HS-27A (cell line): ENCODE data around the gene ACSS1.

ENCODE experiments used
- DNase-seq: peaks from one replicate; pipeline ENCODE4 v3.0.0-alpha.2; 2012; ENCODE audit warnings: low read depth, missing footprints

Gene ACSS1

GRCh38 chr20:25046181-25046641 lies 11.7 kb downstream of the ACSS1 start:
- no peak for DNase-seq

DNA sequence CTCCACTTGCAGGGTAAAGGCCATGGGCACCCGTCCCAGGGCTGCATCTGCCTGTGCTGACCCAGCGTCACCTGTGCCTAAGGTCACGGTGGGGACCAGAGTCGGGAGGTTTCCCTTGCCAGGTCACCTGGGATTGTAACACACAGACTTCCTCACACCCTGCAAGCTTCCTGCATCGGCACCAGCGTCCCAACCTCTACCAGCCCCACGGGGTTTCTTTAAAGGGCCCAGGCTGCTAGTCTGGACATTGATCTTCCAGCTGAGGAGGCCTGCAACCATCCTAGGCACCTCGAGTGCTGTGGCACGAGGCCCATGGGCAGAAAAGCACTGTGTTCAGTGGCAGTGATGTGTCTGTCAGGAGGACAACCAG lies 12.6 kb downstream of the ACSS1 start:
- no peak for DNase-seq

- no peak for DNase-seq
Measured at GRCh38 chr20:25044660-25045342, 13.1 kb downstream of the ACSS1 start.

- DNase-seq = no peak
Measured at GRCh38 chr20:25044261-25044560, 13.7 kb downstream of the ACSS1 start.

GRCh38 chr20:25043499-25044260 lies 14.3 kb downstream of the ACSS1 start:
- DNase-seq = no peak

DNA sequence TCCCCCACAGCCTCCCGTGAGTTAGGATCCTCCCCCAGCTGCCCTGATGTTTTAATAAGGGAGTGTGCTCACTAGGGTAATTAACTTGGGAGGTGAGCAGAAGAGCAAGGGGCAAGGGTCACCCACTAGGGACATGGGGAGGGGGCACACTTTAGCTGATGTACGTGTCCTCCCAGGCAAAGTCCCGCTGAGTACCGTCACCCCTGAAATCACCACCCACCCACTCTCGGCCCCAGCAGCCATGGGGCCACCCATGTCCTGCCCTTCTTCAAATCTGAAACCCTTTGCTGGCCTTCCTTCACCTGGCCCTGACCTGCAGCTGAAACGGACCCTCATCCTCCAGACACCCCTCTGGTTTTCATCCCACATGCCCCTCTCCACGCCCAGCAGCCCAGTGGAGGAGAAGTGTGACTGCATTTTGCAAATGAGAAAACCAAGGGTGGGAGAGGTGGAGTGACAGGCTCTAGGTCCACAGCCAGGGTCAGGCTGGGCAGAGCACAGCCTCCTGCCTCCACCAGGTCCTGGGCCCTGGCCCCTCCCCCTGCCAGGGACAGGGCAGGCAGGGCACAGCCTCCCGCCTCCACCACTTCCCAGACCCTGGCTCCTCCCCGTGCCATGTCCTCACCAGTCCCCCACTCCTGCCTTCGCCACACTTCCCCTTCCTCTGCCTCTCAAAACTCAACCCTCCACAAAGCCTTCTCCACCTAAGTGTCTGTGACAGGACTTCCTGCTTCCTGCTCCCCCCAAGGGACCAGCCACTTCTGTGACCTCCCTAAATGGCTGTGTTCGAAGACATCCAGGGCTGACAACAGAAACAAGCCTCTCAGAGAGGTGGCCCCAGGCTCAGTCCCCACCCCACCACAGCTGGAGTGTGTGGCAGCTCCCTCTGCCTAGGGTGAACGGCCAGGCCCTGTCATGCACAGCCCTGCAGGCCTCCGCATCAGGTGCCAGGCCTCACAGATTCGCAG lies 15.1 kb downstream of the ACSS1 start:
- DNase-seq = no peak

GRCh38 chr20:25041813-25042530 lies 16.0 kb downstream of the ACSS1 start:
- no peak for DNase-seq

DNA sequence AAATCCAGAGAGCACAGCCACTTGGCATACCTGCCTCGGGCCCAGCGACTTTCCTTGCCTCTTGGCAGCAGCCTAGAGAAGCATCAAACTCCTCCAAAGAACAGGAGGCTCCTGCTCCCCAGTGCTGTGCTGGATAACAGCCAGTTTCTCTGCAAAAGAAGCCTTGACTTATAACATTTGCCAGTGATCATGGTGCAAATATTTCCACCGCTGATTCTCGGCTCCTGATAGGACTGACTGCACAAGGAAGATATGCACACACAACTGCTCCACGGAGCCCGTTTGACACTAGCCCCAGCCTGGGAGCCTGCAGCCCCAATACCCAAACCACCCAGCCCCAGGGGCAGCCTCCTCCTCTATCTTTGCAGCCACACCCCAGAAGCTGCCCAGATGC lies 17.5 kb downstream of the ACSS1 start:
- no peak for DNase-seq

DNA sequence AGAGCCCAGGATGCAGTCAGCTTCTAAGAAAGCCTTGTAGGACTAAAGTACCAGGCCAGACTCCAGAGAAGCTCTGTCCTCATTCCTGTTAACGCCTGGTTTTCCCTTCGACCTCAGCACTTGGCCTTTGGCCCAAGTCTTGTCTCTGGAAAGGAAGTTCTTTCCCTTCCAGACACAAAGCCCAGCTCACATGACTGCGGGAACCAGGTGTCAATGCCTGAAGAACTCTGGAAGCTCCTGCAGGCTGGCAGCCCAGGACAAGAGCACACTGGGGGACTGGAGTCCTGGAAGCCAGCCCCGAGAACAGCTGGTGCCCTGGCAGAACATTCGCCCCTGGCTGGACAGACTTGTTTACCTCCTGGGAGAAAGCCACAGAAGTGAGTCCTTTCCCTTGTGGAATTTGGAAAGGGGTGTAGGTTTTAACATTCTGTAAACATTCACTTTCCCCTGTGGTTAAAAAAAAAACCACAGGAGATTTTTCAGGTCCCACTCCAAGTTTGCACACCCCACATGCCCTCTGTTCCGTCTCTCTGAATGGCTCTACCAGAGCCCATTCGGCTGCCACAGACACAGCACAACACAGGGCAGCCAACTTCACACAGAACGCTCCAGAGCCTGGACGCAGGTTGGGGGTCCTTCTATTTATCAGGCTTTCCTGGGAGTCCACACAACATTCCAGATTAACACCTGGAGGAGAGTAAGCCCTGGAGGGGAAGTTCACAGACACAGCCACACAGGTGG lies 18.1 kb downstream of the ACSS1 start:
- no peak for DNase-seq

- DNase-seq = no peak
Measured at GRCh38 chr20:25038591-25039015, 19.3 kb downstream of the ACSS1 start.

DNA sequence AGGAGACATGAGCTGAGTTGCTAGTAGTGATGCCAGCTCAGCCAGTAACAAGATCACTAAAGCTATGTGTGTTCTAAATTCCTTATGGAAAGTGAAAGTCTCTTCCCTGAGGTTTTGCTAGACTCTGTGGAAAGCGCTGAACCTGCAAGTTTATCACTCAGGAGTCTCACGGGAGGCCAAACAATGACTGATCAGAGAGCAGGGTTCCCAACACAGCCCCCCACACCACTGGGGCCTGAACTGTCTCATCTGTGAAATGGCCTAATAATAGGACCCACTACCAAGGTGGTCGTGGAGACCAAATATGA lies 19.9 kb downstream of the ACSS1 start:
- DNase-seq = no peak

DNA sequence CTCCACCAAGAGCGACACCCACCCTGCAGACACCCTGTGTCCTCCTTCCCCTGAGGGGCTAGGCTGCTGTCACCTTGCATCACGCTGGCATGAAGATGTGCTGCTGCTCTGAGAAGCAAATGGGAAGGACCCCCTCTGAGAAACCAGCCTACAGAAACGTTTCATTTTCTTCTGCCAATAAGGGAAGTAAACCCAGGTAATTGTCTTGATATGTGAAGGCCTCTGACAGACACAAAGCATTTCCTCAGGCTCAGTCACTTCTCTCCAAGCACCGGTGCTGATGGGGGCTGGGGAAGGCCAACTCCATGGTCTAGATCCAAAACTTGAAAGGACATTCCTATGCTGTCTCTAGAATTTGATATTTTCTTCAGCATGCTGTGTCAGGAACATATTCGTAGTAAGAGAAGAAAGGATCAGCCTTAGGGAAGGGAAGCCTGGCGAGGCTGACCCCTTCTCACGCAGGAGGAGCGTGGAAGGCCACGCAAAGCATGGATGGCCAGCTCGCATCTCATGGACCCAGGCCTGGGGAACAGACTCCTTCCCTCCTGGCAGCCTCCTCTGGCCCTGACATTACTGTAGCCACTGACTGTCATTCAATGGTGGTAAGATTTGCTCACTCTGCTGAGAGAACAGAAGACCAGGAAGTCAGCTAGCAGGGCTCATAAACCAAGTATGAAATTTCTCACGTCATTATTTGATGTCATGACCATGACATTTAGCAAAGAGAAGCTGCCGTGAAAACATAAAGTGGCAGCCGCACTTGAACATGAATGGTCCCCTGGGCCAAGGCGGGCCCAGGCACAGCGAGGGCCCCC lies 20.4 kb downstream of the ACSS1 start:
- no peak for DNase-seq

DNA sequence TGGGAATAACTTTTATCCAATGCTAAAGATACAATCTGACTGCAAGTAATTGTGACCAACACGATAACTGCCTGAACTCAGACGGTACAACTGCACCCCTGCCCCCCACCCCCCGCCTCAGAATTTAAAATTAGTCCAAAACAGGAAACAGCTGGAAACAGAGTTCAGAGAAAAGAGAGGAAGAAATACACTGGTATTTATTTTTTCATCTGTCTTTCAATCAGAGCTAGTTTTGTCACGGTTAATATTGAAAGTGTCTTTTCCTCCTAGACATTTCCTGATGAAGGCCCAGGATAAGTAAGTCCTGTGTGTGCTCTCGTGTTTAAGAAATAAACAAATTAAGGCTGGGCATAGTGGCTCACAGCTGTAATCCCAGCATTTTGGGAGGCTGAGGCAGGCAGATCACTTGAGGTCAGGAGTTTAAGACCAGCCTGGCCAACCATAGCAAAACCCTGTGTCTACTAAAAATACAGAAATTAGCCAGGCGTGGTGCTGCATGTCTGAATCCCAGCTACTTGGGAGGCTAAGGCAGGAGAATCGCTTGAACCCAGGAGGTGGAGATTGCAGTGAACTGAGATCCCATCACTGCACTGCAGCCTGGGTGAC lies 21.5 kb downstream of the ACSS1 start:
- no peak for DNase-seq

GRCh38 chr20:25035921-25036320 lies 22.0 kb downstream of the ACSS1 start:
- DNase-seq = no peak

DNA sequence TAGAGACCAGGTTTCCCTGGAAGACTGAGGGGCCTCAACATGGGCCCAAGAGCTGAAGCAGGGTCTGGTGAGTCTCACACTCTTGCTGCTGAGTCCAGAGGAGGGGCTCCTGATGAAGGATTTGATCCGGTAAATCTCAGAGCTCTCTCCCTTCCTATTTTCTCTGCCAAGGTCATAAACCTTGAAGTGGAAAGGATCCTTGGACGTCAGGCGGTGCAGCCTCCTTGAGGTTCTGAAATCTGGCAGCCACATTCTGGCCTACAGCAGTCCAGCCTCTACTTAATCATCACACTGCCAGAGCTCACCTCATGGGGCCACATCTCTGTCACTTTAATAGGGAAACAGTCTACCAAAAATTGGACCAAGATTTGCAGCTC lies 24.0 kb downstream of the ACSS1 start:
- no peak for DNase-seq

- no peak for DNase-seq
Measured at GRCh38 chr20:25033265-25033923, 24.5 kb downstream of the ACSS1 start.

DNA sequence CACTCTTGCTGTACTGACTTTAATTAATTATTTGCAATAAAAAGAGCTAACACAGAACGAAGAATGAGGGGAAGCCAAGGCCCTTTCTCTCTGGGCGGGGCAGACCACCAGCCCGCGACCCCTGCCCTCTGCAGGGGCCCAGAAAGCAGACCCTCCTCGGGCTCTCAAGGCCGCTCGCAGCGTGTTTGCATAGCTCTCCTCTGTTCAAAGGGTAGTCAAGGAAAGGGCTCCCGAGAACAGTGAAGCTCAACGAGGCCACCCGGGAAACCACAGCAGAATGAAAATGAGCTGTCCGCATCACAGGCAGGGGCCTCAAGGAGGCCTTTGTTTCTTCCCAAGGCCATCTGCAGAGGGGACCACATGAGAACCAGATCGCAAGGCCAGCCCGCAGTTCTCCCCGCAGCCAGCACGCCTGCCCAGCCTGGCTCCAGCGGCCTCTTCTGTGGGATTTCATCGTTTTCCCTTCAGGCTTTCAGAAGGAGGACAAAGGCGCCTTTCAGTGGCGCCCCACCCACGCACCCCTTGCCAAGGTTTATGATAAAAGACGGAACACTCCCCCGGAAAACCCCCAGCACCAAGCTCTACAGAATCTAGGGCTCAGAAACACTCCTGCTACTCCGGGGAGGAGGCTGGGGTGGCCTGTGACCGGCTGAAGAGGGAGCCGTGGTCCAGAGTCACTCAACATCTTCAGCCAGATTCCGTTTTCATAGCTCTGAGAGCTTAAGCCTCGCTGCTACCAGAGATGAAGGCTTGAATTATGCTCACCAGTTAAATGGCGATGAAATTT lies 25.3 kb downstream of the ACSS1 start:
- no peak for DNase-seq

DNA sequence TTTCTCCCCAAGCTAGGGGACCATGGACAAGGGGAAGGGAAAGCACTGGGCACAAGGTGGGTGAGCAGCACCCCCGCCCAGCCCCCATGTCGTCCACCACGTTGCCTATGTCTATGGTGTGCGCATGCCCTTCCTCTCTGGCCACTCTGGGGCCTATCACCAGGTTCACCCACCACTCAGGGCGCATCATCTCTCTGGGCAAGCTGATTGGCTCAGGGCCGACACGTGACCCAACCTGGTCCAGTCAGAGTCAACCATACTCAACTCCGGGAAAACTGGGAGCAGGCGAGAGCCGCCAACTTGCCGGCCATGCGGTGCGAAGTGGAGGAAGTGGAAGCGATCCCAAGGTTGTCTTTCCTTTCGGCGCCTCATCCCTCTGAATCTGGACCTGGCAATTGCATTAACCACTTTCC lies 25.9 kb downstream of the ACSS1 start:
- no peak for DNase-seq

- DNase-seq = no peak
Measured at GRCh38 chr20:25031241-25031640, 26.7 kb downstream of the ACSS1 start.
